HepG2 (cell line): ENCODE measurements around the gene ADI1. TPM values are rescaled to one million over a fixed set of nuclear protein-coding genes. Genes with fewer than 3 reads are reported as not detected.

Experiments
- AGO2 ChIP-seq: fragments of 200-400 bp; formaldehyde crosslinking; optimal IDR thresholded peaks from 2 replicates; pipeline ENCODE3; 2017; ENCODE audit warnings: mild to moderate bottlenecking, low read depth, low read length, moderate library complexity
- ATF7 ChIP-seq, 2 experiments: fragments of 450-650 bp in 1 of 2; sonication (generic) in 1 of 2; formaldehyde crosslinking in 1 of 2; IDR thresholded peaks; 2 replicates each; pipeline versions ENCODE4 v1.4.0 to v1.6.1; 2016 to 2020; ENCODE audit warnings: antibody characterized with exemption in 1 of 2, mild to moderate bottlenecking in 1 of 2, missing genetic modification reagents in 1 of 2
- GABPA ChIP-seq, 2 experiments: IDR thresholded peaks; 2 replicates each; pipeline ENCODE4 v1.6.1; 2011 to 2016; ENCODE audit warnings: low read depth in 2 of 2, low read length in 1 of 2, missing biosample characterization in 1 of 2, missing genetic modification characterization in 1 of 2
- HIVEP1 ChIP-seq: sonication (generic); formaldehyde crosslinking; IDR thresholded peaks from 2 replicates; pipeline ENCODE4 v1.4.0; 2020; ENCODE audit warnings: mild to moderate bottlenecking, missing genetic modification reagents
- KAT8 ChIP-seq: IDR thresholded peaks from 2 replicates; pipeline ENCODE4 v1.6.1; 2016; ENCODE audit warnings: missing genetic modification reagents, missing compliant biosample characterization
- NFRKB ChIP-seq: fragments of 450-650 bp; IDR thresholded peaks from 2 replicates; pipeline ENCODE4 v1.6.1; 2017
- PAWR ChIP-seq: sonication (generic); formaldehyde crosslinking; IDR thresholded peaks from 2 replicates; pipeline ENCODE4 v1.4.0; 2020; ENCODE audit warnings: missing genetic modification reagents, mild to moderate bottlenecking, borderline replicate concordance
- POLR2AphosphoS5 ChIP-seq: IDR thresholded peaks from 2 replicates; pipeline ENCODE4 v1.6.1; 2012; ENCODE audit warnings: low read depth, low read length
- RARG ChIP-seq: sonication (generic); formaldehyde crosslinking; IDR thresholded peaks from 2 replicates; pipeline ENCODE4 v1.4.0; 2020; ENCODE audit warnings: low read depth, mild to moderate bottlenecking, missing genetic modification reagents
- RFX3 ChIP-seq: IDR thresholded peaks from 2 replicates; pipeline ENCODE4 v1.6.1; 2016; ENCODE audit warnings: missing biosample characterization, missing genetic modification reagents
- TRAFD1 ChIP-seq: sonication (generic); formaldehyde crosslinking; IDR thresholded peaks from 2 replicates; pipeline ENCODE4 v1.5.1; 2020; ENCODE audit warnings: missing genetic modification reagents, mild to moderate bottlenecking, borderline replicate concordance
- U2AF1 ChIP-seq: fragments of 200-400 bp; formaldehyde crosslinking; optimal IDR thresholded peaks from 2 replicates; pipeline ENCODE3; 2017; ENCODE audit warnings: mild to moderate bottlenecking, low read depth, low read length
- WIZ ChIP-seq: sonication (generic); formaldehyde crosslinking; IDR thresholded peaks from 2 replicates; pipeline ENCODE4 v1.5.1; 2020; ENCODE audit warnings: mild to moderate bottlenecking, missing genetic modification reagents
- ZBTB26 ChIP-seq: IDR thresholded peaks from 2 replicates; pipeline ENCODE4 v1.6.1; 2016; ENCODE audit warnings: missing compliant biosample characterization, missing genetic modification reagents, borderline replicate concordance
- ZNF12 ChIP-seq: sonication (generic); formaldehyde crosslinking; IDR thresholded peaks from 2 replicates; pipeline ENCODE4 v1.5.0; 2020; ENCODE audit warnings: missing genetic modification reagents
- ZNF501 ChIP-seq: sonication (generic); formaldehyde crosslinking; IDR thresholded peaks from 2 replicates; pipeline ENCODE4 v1.5.1; 2020; ENCODE audit warnings: mild to moderate bottlenecking, moderate library complexity, missing genetic modification reagents
- ZNF557 ChIP-seq: sonication (generic); formaldehyde crosslinking; IDR thresholded peaks from 2 replicates; pipeline ENCODE4 v1.4.0; 2020; ENCODE audit warnings: missing genetic modification reagents
- ZNF619 ChIP-seq: sonication (generic); formaldehyde crosslinking; IDR thresholded peaks from 2 replicates; pipeline ENCODE4 v1.4.0; 2020; ENCODE audit warnings: mild to moderate bottlenecking, missing genetic modification reagents
- ZNF670 ChIP-seq: sonication (generic); formaldehyde crosslinking; IDR thresholded peaks from 2 replicates; pipeline ENCODE4 v1.8.0; 2022; ENCODE audit warnings: mild to moderate bottlenecking, missing genetic modification reagents, borderline replicate concordance
- ZSCAN31 ChIP-seq: sonication (generic); formaldehyde crosslinking; IDR thresholded peaks from 2 replicates; pipeline ENCODE4 v1.5.0; 2020; ENCODE audit warnings: low read depth, mild to moderate bottlenecking, missing genetic modification reagents
- polyA plus RNA-seq, 8 experiments: library from polyadenylated mRNA; depleted of rRNA in 3 of 8; stranded (reverse) in 7 of 8; unstranded in 1 of 8; fragments of >200 nt; fragmentation: Illumina TruSeq in 4 of 8; extraction: Trizol in 4 of 8; gene quantifications; 2 replicates each; pipeline versions ENCODE4 v1.2.1 to v1.2.3, GENCODE V29; 2011 to 2016; ENCODE audit warnings: low read depth in 4 of 8, missing spikeins in 1 of 8, mixed read lengths in 1 of 8; ENCODE audit not compliant: insufficient read depth in 1 of 8
- total RNA-seq, 5 experiments: library from RNA; depleted of rRNA; stranded (reverse); fragments of >200 nt; fragmentation: Illumina TruSeq; extraction: Trizol; gene quantifications; 2 replicates each; pipeline ENCODE4 v1.2.3, GENCODE V29; 2016; ENCODE audit warnings: low read depth in 1 of 5
- TF ChIP-seq, protein P1 (sequence below): sonication (generic); formaldehyde crosslinking; IDR thresholded peaks from 2 replicates; pipeline ENCODE4 v1.5.0; 2020; ENCODE audit warnings: mild to moderate bottlenecking, missing genetic modification reagents, borderline replicate concordance
- TF ChIP-seq, protein P2 (sequence below): IDR thresholded peaks from 2 replicates; pipeline ENCODE4 v1.4.0; 2020; ENCODE audit warnings: mild to moderate bottlenecking, missing genetic modification reagents

ADI1 gene
- total and polyA plus RNA-seq, 2 of the 13 experiments (the other 11 are each of a cell fraction or from before 2014, with no cell fraction given): 28.7 to 123 TPM

DNA sequence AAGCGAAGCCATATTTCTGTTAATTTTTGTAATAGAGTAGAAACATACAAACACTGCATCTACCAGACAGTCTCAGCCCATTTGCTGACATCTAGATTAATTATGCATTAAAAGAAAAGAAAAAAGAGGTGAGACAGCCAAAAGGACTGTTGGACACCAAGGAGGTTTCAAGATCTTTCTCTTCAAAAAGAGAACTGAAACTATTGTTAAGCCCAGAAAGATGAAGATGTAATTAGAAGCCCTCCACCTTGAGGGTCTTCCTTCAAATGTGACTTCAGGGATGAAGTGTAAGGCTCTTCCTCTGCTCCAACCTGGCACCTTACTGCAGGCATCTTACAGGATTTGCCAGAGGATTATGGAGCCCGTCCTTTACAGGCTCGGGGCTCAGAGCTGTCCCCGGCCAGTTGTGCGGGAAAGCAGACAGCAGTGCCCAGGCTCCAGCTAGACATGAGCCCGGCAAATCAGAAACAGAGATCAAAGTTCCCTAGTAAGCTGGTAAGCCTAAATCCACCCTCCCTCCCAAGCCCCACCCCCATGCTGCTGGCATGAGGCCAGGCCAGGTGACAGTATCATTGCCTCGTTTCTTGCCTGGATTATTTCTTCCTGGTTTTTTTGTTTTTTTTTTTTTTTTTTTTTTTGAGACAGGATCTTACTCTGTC, 38.9 kb downstream of the ADI1 start (continued):
- TF ChIP-seq RARG (CRISPR knock-in tag) (no peak), ZNF557 (CRISPR knock-in tag) (no peak), AGO2 (no peak), ZNF501 (CRISPR knock-in tag) (no peak), RFX3 (no peak), ZBTB26 (CRISPR knock-in tag) (peak; percentile 52; the same call in 1 of the 2 replicates), ZNF619 (CRISPR knock-in tag) (no peak), ZNF12 (CRISPR knock-in tag) (no peak), NFRKB (no peak), GABPA (IDR thresholded peaks at IDR 0.05; ENCODE audit: low read depth, low read length) (no peak), GABPA (CRISPR knock-in tag; IDR thresholded peaks at IDR 0.05; ENCODE audit: low read depth) (no peak), PAWR (CRISPR knock-in tag) (no peak), KAT8 (CRISPR knock-in tag) (0 out of 2 replicates have a peak, but pooled peaks have one; percentile 32), TRAFD1 (CRISPR knock-in tag) (no peak), WIZ (CRISPR knock-in tag) (no peak), ATF7 (IDR thresholded peaks at IDR 0.05) (no peak), ATF7 (CRISPR knock-in tag; IDR thresholded peaks at IDR 0.05) (no peak), ZSCAN31 (no peak), U2AF1 (no peak), POLR2AphosphoS5 (0 out of 2 replicates have a peak, but pooled peaks have one; percentile 19), ZNF670 (CRISPR knock-in tag) (no peak), HIVEP1 (no peak)
- TF ChIP-seq, protein P1, sequence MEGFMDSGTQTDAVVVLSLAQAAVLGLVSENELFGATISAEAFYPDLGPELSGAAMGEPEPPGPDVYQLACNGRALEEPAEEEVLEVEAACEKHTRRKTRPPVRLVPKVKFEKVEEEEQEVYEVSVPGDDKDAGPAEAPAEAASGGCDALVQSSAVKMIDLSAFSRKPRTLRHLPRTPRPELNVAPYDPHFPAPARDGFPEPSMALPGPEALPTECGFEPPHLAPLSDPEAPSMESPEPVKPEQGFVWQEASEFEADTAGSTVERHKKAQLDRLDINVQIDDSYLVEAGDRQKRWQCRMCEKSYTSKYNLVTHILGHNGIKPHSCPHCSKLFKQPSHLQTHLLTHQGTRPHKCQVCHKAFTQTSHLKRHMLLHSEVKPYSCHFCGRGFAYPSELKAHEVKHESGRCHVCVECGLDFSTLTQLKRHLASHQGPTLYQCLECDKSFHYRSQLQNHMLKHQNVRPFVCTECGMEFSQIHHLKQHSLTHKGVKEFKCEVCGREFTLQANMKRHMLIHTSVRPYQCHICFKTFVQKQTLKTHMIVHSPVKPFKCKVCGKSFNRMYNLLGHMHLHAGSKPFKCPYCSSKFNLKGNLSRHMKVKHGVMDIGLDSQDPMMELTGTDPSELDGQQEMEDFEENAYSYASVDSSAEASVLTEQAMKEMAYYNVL (CRISPR knock-in tag): no peak
- TF ChIP-seq, protein P2, sequence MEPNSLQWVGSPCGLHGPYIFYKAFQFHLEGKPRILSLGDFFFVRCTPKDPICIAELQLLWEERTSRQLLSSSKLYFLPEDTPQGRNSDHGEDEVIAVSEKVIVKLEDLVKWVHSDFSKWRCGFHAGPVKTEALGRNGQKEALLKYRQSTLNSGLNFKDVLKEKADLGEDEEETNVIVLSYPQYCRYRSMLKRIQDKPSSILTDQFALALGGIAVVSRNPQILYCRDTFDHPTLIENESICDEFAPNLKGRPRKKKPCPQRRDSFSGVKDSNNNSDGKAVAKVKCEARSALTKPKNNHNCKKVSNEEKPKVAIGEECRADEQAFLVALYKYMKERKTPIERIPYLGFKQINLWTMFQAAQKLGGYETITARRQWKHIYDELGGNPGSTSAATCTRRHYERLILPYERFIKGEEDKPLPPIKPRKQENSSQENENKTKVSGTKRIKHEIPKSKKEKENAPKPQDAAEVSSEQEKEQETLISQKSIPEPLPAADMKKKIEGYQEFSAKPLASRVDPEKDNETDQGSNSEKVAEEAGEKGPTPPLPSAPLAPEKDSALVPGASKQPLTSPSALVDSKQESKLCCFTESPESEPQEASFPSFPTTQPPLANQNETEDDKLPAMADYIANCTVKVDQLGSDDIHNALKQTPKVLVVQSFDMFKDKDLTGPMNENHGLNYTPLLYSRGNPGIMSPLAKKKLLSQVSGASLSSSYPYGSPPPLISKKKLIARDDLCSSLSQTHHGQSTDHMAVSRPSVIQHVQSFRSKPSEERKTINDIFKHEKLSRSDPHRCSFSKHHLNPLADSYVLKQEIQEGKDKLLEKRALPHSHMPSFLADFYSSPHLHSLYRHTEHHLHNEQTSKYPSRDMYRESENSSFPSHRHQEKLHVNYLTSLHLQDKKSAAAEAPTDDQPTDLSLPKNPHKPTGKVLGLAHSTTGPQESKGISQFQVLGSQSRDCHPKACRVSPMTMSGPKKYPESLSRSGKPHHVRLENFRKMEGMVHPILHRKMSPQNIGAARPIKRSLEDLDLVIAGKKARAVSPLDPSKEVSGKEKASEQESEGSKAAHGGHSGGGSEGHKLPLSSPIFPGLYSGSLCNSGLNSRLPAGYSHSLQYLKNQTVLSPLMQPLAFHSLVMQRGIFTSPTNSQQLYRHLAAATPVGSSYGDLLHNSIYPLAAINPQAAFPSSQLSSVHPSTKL (CRISPR knock-in tag): peak; percentile 46; the same call in 1 of the 2 replicates
